ENCODE measurements around the gene GRK3.
"Not testable (repeated sequence)": the region's sequence is repeated elsewhere in the genome, so short reads cannot be mapped to it uniquely, and the experiment has no call there.

GRK3 gene

GRCh38 chr22:25552405-25552804 is 12.1 kb upstream of the GRK3 start:
- DNase-seq: not testable (repeated sequence)

- no peak for DNase-seq
Observed at GRCh38 chr22:25553131-25553530, 11.3 kb upstream of the GRK3 start.

GRCh38 chr22:25554238-25554671 is 10.2 kb upstream of the GRK3 start:
- no peak for DNase-seq

- DNase-seq: no peak
Observed at GRCh38 chr22:25554689-25555088, 9.8 kb upstream of the GRK3 start.

GRCh38 chr22:25555586-25555985 is 8.9 kb upstream of the GRK3 start:
- no peak for DNase-seq

GRCh38 chr22:25557218-25557617 is 7.3 kb upstream of the GRK3 start:
- no peak for DNase-seq

- no peak for DNase-seq
Observed at GRCh38 chr22:25558341-25558740, 6.1 kb upstream of the GRK3 start.

GRCh38 chr22:25559910-25560309 is 4.6 kb upstream of the GRK3 start:
- DNase-seq: not testable (repeated sequence)

GRCh38 chr22:25561182-25561581 is 3.3 kb upstream of the GRK3 start:
- DNase-seq: not testable (repeated sequence)

GRCh38 chr22:25561927-25562326 is 2.5 kb upstream of the GRK3 start:
- peak in 1 of 2 donors; percentile 44 for DNase-seq

- DNase-seq: peak in 1 of 2 donors; percentile 34
Observed at GRCh38 chr22:25562966-25563760, 1.3 kb upstream of the GRK3 start.

- peak; percentile 56 to 58 for DNase-seq
Observed at GRCh38 chr22:25563761-25564319, 635 bp upstream of the GRK3 start.

GRCh38 chr22:25564979-25565677 is 653 bp downstream of the GRK3 start:
- no peak for DNase-seq

- no peak for DNase-seq
Observed at GRCh38 chr22:25566186-25566897, 1.9 kb downstream of the GRK3 start.

GRCh38 chr22:25566898-25567235 is 2.4 kb downstream of the GRK3 start:
- peak in 1 of 2 donors; percentile 89 for DNase-seq

GRCh38 chr22:25567251-25567675 is 2.8 kb downstream of the GRK3 start:
- no peak for DNase-seq

GRCh38 chr22:25568066-25568465 is 3.6 kb downstream of the GRK3 start:
- DNase-seq: not testable (repeated sequence)

- DNase-seq: no peak
Observed at GRCh38 chr22:25569361-25569760, 4.9 kb downstream of the GRK3 start.

- DNase-seq: no peak
Observed at GRCh38 chr22:25569983-25570382, 5.5 kb downstream of the GRK3 start.

- no peak for DNase-seq
Observed at GRCh38 chr22:25570486-25570885, 6.0 kb downstream of the GRK3 start.

GRCh38 chr22:25571969-25572707 is 7.7 kb downstream of the GRK3 start:
- DNase-seq: not testable (repeated sequence)

- DNase-seq: peak in 1 of 2 donors; percentile 60
Observed at GRCh38 chr22:25572708-25573171, 8.3 kb downstream of the GRK3 start.
